Endodermal cell (in vitro differentiated cells): ENCODE measurements around the gene TFCP2L1. TPM values are rescaled to one million over a fixed set of nuclear protein-coding genes. Genes with fewer than 3 reads are reported as not detected.
"Not testable (repeated sequence)": the region's sequence is repeated elsewhere in the genome, so short reads cannot be mapped to it uniquely, and the experiment has no call there.

Experiments used
- DNase-seq: peaks from one replicate; pipeline ENCODE4 v3.0.0-alpha.2; 2017
- H3K27ac ChIP-seq: 2 replicates; pipeline ENCODE4 v1.5.1; 2013; ENCODE audit warnings: mild to moderate bottlenecking, low read depth, low read length, moderate library complexity
- H3K27me3 ChIP-seq: 2 replicates; pipeline ENCODE4 v1.6.1; 2013; ENCODE audit warnings: mild to moderate bottlenecking, low read length, moderate library complexity; ENCODE audit not compliant: insufficient read depth, control insufficient read depth, poor library complexity, severe bottlenecking
- H3K36me3 ChIP-seq: 2 replicates; pipeline ENCODE4 v1.7.0; 2013; ENCODE audit warnings: mild to moderate bottlenecking, low read length, moderate library complexity; ENCODE audit not compliant: control insufficient read depth, insufficient read depth
- H3K4me1 ChIP-seq: one replicate; pipeline ENCODE4 v1.7.0; 2013; ENCODE audit warnings: low read length; ENCODE audit not compliant: control insufficient read depth, insufficient read depth
- H3K4me3 ChIP-seq: 2 replicates; pipeline ENCODE4 v1.5.1; 2013; ENCODE audit warnings: mild to moderate bottlenecking, low read length, moderate library complexity
- H3K9ac ChIP-seq: 2 replicates; pipeline ENCODE4 v1.6.1; 2013; ENCODE audit warnings: mild to moderate bottlenecking, low read length, moderate library complexity; ENCODE audit not compliant: poor library complexity, severe bottlenecking; ENCODE audit errors: extremely low read depth
- H3K9me3 ChIP-seq: 2 replicates; pipeline ENCODE4 v1.6.1; 2013; ENCODE audit warnings: mild to moderate bottlenecking, low read length, moderate library complexity; ENCODE audit not compliant: control insufficient read depth
- H3K27ac Mint-ChIP-seq: 2 replicates; pipeline ENCODE4 v1.8.0; 2020; ENCODE audit warnings: mixed read lengths
- H3K27me3 Mint-ChIP-seq: 2 replicates; pipeline ENCODE4 v1.8.0; 2021; ENCODE audit warnings: mild to moderate bottlenecking, mixed read lengths; ENCODE audit not compliant: insufficient read depth
- H3K36me3 Mint-ChIP-seq: 2 replicates; pipeline ENCODE4 v1.8.0; 2020; ENCODE audit warnings: low read depth, mixed read lengths
- H3K4me1 Mint-ChIP-seq: 2 replicates; pipeline ENCODE4 v1.8.0; 2020; ENCODE audit warnings: mixed read lengths
- H3K4me3 Mint-ChIP-seq: 2 replicates; pipeline ENCODE4 v1.8.0; 2020; ENCODE audit warnings: mild to moderate bottlenecking, moderate library complexity, mixed read lengths
- H3K9me3 Mint-ChIP-seq: 2 replicates; pipeline ENCODE4 v1.8.0; 2020; ENCODE audit warnings: mild to moderate bottlenecking, mixed read lengths
- CTCF ChIP-seq: fragments of 200-600 bp; sonication (generic); conservative IDR thresholded peaks from 2 replicates; pipeline ENCODE4 v1.5.0; 2021; ENCODE audit warnings: antibody characterized with exemption, mild to moderate bottlenecking
- WGBS, 2 experiments: methylation state at CpG; one replicate each; pipeline versions ENCODE4 v1.1.5 to v1.1.7; 2013; ENCODE audit warnings: missing lambda C conversion rate in 2 of 2, mixed read lengths in 1 of 2; ENCODE audit not compliant: insufficient coverage in 1 of 2, insufficient read length in 1 of 2; 5-methylcytosine and 5-hydroxymethylcytosine counted together
- total RNA-seq, 2 donors: library from RNA; stranded (reverse); fragmentation: NEBNext Ultra II Directional in 1 of 2; extraction: Animal tissue kit (Norgen Biotek cat#: 25700) in 1 of 2; gene quantifications; 2 replicates in 1 of 2; 3 replicates in 1 of 2; pipeline ENCODE4 v1.2.1, GENCODE V29; 2021

Gene TFCP2L1
- total RNA-seq, 2 donors from 2014 or later: 3.3 to 4.3 TPM

- Histone ChIP-seq H3K4me3 (no peak overlapping the region), H3K36me3 (no peaks in the 10 kb centered on the region), H3K27me3 (no peaks in the 10 kb centered on the region), H3K4me1 (no peaks in the 10 kb centered on the region), H3K9me3 (no peaks in the 10 kb centered on the region), H3K9ac (no peak overlapping the region), H3K27ac (no peak overlapping the region)
- DNase-seq: no peak
- Mint-ChIP-seq H3K27me3 (no peaks in the 10 kb centered on the region), H3K36me3 (no peaks in the 10 kb centered on the region), H3K9me3 (no peaks in the 10 kb centered on the region), H3K4me3 (no peak overlapping the region), H3K27ac (no peak overlapping the region), H3K4me1 (no peaks in the 10 kb centered on the region)
- 80 to 93% methylated on average over 2 to 3 of the region's 3 CpGs for WGBS, 2 experiments
- no peak for TF ChIP-seq CTCF
Measured at GRCh38 chr2:121319941-121320340, 34.9 kb upstream of the TFCP2L1 start.

- H3K27ac ChIP-seq: no peak overlapping the region
- H3K9me3 ChIP-seq: no peaks in the 10 kb centered on the region
- H3K4me1 ChIP-seq: no peaks in the 10 kb centered on the region
- H3K27me3 ChIP-seq: no peaks in the 10 kb centered on the region
- TF ChIP-seq CTCF: no peak
- H3K4me1 Mint-ChIP-seq: no peaks in the 10 kb centered on the region
- H3K4me3 Mint-ChIP-seq: no peak overlapping the region
- no peak overlapping the region for H3K4me3 ChIP-seq
- no peak overlapping the region for H3K27ac Mint-ChIP-seq
- WGBS, 2 experiments: 89 to 93% methylated on average over 6 to 7 of the region's 7 CpGs
- H3K9me3 Mint-ChIP-seq: no peaks in the 10 kb centered on the region
- H3K9ac ChIP-seq: no peak overlapping the region
- no peaks in the 10 kb centered on the region for H3K36me3 Mint-ChIP-seq
- DNase-seq: no peak
- H3K27me3 Mint-ChIP-seq: no peaks in the 10 kb centered on the region
- no peaks in the 10 kb centered on the region for H3K36me3 ChIP-seq
Measured at GRCh38 chr2:121316986-121317385, 32.0 kb upstream of the TFCP2L1 start.

- not testable (repeated sequence) for H3K9me3 ChIP-seq
Measured at GRCh38 chr2:121313701-121314100, 28.7 kb upstream of the TFCP2L1 start.

GRCh38 chr2:121309801-121310200, 24.8 kb upstream of the TFCP2L1 start:
- Mint-ChIP-seq H3K27me3 (no peaks in the 10 kb centered on the region), H3K4me3 (no peak overlapping the region), H3K9me3 (no peaks in the 10 kb centered on the region), H3K4me1 (no peaks in the 10 kb centered on the region), H3K27ac (no peak overlapping the region), H3K36me3 (no peaks in the 10 kb centered on the region)
- peak; percentile 79 for DNase-seq
- no peak overlapping the region for H3K27ac ChIP-seq
- WGBS, 2 experiments: 70% methylated on average over 3 of the region's 3 CpGs; no CpG with 5 or more reads in 1 of the 2 experiments
- TF ChIP-seq CTCF: no peak
- no peaks in the 10 kb centered on the region for H3K27me3 ChIP-seq
- no peaks in the 10 kb centered on the region for H3K9me3 ChIP-seq
- H3K9ac ChIP-seq: no peak overlapping the region
- H3K4me1 ChIP-seq: no peaks in the 10 kb centered on the region
- H3K4me3 ChIP-seq: no peak overlapping the region
- no peaks in the 10 kb centered on the region for H3K36me3 ChIP-seq

More at GRCh38 chr2:121313701-121314100, 28.7 kb upstream of the TFCP2L1 start:
- H3K27ac ChIP-seq, H3K9ac ChIP-seq, H3K27me3 ChIP-seq, H3K4me1 Mint-ChIP-seq, H3K4me3 Mint-ChIP-seq, DNase-seq, H3K4me1 ChIP-seq, H3K4me3 ChIP-seq, H3K36me3 ChIP-seq, H3K9me3 Mint-ChIP-seq, H3K27me3 Mint-ChIP-seq, H3K36me3 Mint-ChIP-seq, H3K27ac Mint-ChIP-seq: not testable (repeated sequence)
- WGBS, 2 experiments: 90 to 93% methylated on average over 11 to 15 of the region's 15 CpGs
